HL-60/S4 treated with phorbol 12-myristate 13-acetate at 8.2 ng/mL for 4 days and 3 days (cell line): ENCODE data around the gene PHF21A.

Experiments used
- in situ Hi-C: fragments of 300-500 bp; cut with MboI; formaldehyde crosslinking; loops from 2 replicates; pipeline ENCODE4 v1.15.0; 2022; ENCODE audit warnings: low sequenced_read_pairs

PHF21A gene

GRCh38 chr11:46121301-46121723 lies at the start of gene PHF21A:
Gene PHF21A, minus strand, starts transcription at chr11:46121454. Its CDS starts 37,235 bp downstream, at chr11:46084219.
- in situ Hi-C loops = no loop called here

- in situ Hi-C loops = no loop called here
Measured at GRCh38 chr11:46170797-46171196, 49.5 kb upstream of the PHF21A start.

- in situ Hi-C loops = no loop called here
Measured at GRCh38 chr11:46162700-46163099, 41.4 kb upstream of the PHF21A start.

GRCh38 chr11:46161201-46161600 lies 39.9 kb upstream of the PHF21A start:
- in situ Hi-C loops = no loop called here

GRCh38 chr11:46160100-46160499 lies 38.8 kb upstream of the PHF21A start:
- in situ Hi-C loops = no loop called here

- in situ Hi-C loops = no loop called here
Measured at GRCh38 chr11:46159680-46160079, 38.4 kb upstream of the PHF21A start.

- in situ Hi-C loops = no loop called here
Measured at GRCh38 chr11:46149826-46150225, 28.6 kb upstream of the PHF21A start.

- in situ Hi-C loops = no loop called here
Measured at GRCh38 chr11:46149342-46149741, 28.1 kb upstream of the PHF21A start.

- in situ Hi-C loops = no loop called here
Measured at GRCh38 chr11:46144741-46145140, 23.5 kb upstream of the PHF21A start.

- in situ Hi-C loops = no loop called here
Measured at GRCh38 chr11:46143049-46143806, 22.0 kb upstream of the PHF21A start.

GRCh38 chr11:46142561-46142960 lies 21.3 kb upstream of the PHF21A start:
- in situ Hi-C loops = no loop called here

- in situ Hi-C loops = no loop called here
Measured at GRCh38 chr11:46141597-46141996, 20.3 kb upstream of the PHF21A start.

GRCh38 chr11:46134540-46134939 lies 13.3 kb upstream of the PHF21A start:
- in situ Hi-C loops = no loop called here

GRCh38 chr11:46134061-46134460 lies 12.8 kb upstream of the PHF21A start:
- in situ Hi-C loops = no loop called here

- in situ Hi-C loops = no loop called here
Measured at GRCh38 chr11:46133119-46133518, 11.9 kb upstream of the PHF21A start.

- in situ Hi-C loops = no loop called here
Measured at GRCh38 chr11:46130286-46130940, 9.2 kb upstream of the PHF21A start.

GRCh38 chr11:46129133-46129532 lies 7.9 kb upstream of the PHF21A start:
- in situ Hi-C loops = no loop called here

GRCh38 chr11:46127150-46127638 lies 5.9 kb upstream of the PHF21A start:
- in situ Hi-C loops = no loop called here

- in situ Hi-C loops = no loop called here
Measured at GRCh38 chr11:46125284-46125683, 4.0 kb upstream of the PHF21A start.

- in situ Hi-C loops = no loop called here
Measured at GRCh38 chr11:46122945-46123715, 1.9 kb upstream of the PHF21A start.

- in situ Hi-C loops = no loop called here
Measured at GRCh38 chr11:46121724-46122477, 647 bp upstream of the PHF21A start.
